Inferior parietal cortex (tissue), 1 donor: ENCODE results near the gene PLK2.
A peak's percentile ranks its signal among the peaks of the same experiment; 100 is the strongest.

Source experiments
- DNase-seq: peaks from one replicate; pipeline ENCODE4 v3.0.0-alpha.2; 2016; ENCODE audit errors: extremely low spot score

PLK2 gene

GRCh38 chr5:58450811-58451629, 8.9 kb downstream of the PLK2 start:
- no peak for DNase-seq

GRCh38 chr5:58450018-58450417, 9.9 kb downstream of the PLK2 start:
- peak; percentile 47 for DNase-seq

- DNase-seq = no peak
Observed at GRCh38 chr5:58447226-58447625, 12.7 kb downstream of the PLK2 start.

GRCh38 chr5:58446024-58446423, 13.9 kb downstream of the PLK2 start:
- DNase-seq = no peak

GRCh38 chr5:58444805-58445204, 15.1 kb downstream of the PLK2 start:
- DNase-seq = no peak

GRCh38 chr5:58440901-58441460, 18.9 kb downstream of the PLK2 start:
- DNase-seq = no peak

- no peak for DNase-seq
Observed at GRCh38 chr5:58439094-58439644, 20.7 kb downstream of the PLK2 start.

- DNase-seq = no peak
Observed at GRCh38 chr5:58437661-58438060, 22.2 kb downstream of the PLK2 start.

GRCh38 chr5:58431832-58432231, 28.1 kb downstream of the PLK2 start:
- no peak for DNase-seq

- no peak for DNase-seq
Observed at GRCh38 chr5:58412932-58413331, 47.0 kb downstream of the PLK2 start.

GRCh38 chr5:58412081-58412480, 47.8 kb downstream of the PLK2 start:
- DNase-seq = no peak

- no peak for DNase-seq
Observed at GRCh38 chr5:58411372-58411771, 48.5 kb downstream of the PLK2 start.

GRCh38 chr5:58410441-58410840, 49.4 kb downstream of the PLK2 start:
- no peak for DNase-seq

- no peak for DNase-seq
Observed at GRCh38 chr5:58407042-58407719, 52.7 kb downstream of the PLK2 start.

GRCh38 chr5:58406394-58406793, 53.5 kb downstream of the PLK2 start:
- no peak for DNase-seq

GRCh38 chr5:58405175-58405574, 54.7 kb downstream of the PLK2 start:
- DNase-seq = no peak

- DNase-seq = no peak
Observed at GRCh38 chr5:58404734-58405133, 55.2 kb downstream of the PLK2 start.
